ENCODE data around the gene ARF1.

ARF1 gene

GRCh38 chr1:228082214-228082917 lies at the start of gene ARF1:
TSS of gene ARF1 (plus strand) at chr1:228082708. CDS start at chr1:228097115, 14,407 bp downstream.
- DNase-seq (ENCODE audit: low read depth): peak; percentile 80

- no peak for DNase-seq (ENCODE audit: low read depth)
These were observed 49.1 kb upstream of the ARF1 start for GRCh38 chr1:228033376-228033775.

GRCh38 chr1:228034954-228035837 lies 47.3 kb upstream of the ARF1 start:
- no peak for DNase-seq (ENCODE audit: low read depth)

GRCh38 chr1:228035844-228036243 lies 46.7 kb upstream of the ARF1 start:
- DNase-seq (ENCODE audit: low read depth): no peak

- DNase-seq (ENCODE audit: low read depth): no peak
These were observed 45.7 kb upstream of the ARF1 start for GRCh38 chr1:228036701-228037231.

- DNase-seq (ENCODE audit: low read depth): no peak
These were observed 44.8 kb upstream of the ARF1 start for GRCh38 chr1:228037401-228038386.

GRCh38 chr1:228038387-228039005 lies 44.0 kb upstream of the ARF1 start:
- no peak for DNase-seq (ENCODE audit: low read depth)

GRCh38 chr1:228039006-228039903 lies 43.3 kb upstream of the ARF1 start:
- DNase-seq (ENCODE audit: low read depth): no peak

- no peak for DNase-seq (ENCODE audit: low read depth)
These were observed 42.5 kb upstream of the ARF1 start for GRCh38 chr1:228039986-228040385.

GRCh38 chr1:228041316-228041715 lies 41.2 kb upstream of the ARF1 start:
- DNase-seq (ENCODE audit: low read depth): no peak

GRCh38 chr1:228042508-228042907 lies 40.0 kb upstream of the ARF1 start:
- DNase-seq (ENCODE audit: low read depth): no peak

- no peak for DNase-seq (ENCODE audit: low read depth)
These were observed 39.1 kb upstream of the ARF1 start for GRCh38 chr1:228043281-228043848.

- DNase-seq (ENCODE audit: low read depth): no peak
These were observed 37.5 kb upstream of the ARF1 start for GRCh38 chr1:228044961-228045360.

- no peak for DNase-seq (ENCODE audit: low read depth)
These were observed 37.1 kb upstream of the ARF1 start for GRCh38 chr1:228045405-228045804.

- no peak for DNase-seq (ENCODE audit: low read depth)
These were observed 36.6 kb upstream of the ARF1 start for GRCh38 chr1:228045871-228046270.

GRCh38 chr1:228046421-228047182 lies 35.9 kb upstream of the ARF1 start:
- no peak for DNase-seq (ENCODE audit: low read depth)

- no peak for DNase-seq (ENCODE audit: low read depth)
These were observed 35.4 kb upstream of the ARF1 start for GRCh38 chr1:228047183-228047466.

GRCh38 chr1:228048120-228048519 lies 34.4 kb upstream of the ARF1 start:
- no peak for DNase-seq (ENCODE audit: low read depth)

GRCh38 chr1:228048659-228049298 lies 33.7 kb upstream of the ARF1 start:
- no peak for DNase-seq (ENCODE audit: low read depth)
